Measurements from ENCODE around the gene MUTYH.

The MUTYH gene

DNA sequence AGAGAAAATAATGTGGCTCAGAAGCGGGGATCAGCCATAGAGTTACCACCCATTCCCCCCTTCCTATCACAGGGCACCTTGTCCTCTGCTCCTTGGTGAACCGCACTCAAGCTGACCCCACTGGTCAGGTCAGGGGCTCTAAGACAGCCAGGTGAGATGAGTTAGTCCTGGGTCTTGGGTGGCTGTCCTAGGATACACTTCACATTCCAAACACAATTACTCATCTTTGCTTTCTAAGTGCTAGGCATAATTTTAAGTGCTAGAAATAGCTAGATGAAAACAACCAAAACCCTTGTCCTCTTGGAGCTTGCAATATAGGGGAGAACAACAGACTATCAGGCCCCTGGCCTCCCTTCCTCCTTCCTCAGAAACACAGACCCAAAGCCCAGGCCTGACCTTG, 7.8 kb upstream of the MUTYH start:
- peaks cover 24% of the 10 kb centered on the region for H3K36me3 Mint-ChIP-seq (ENCODE audit: low read depth)
- no peak overlapping the region for H3K4me3 Mint-ChIP-seq
- peaks cover 13% of the 10 kb centered on the region for H3K4me1 Mint-ChIP-seq
- no peak overlapping the region for H3K27ac Mint-ChIP-seq
- H3K27me3 Mint-ChIP-seq (ENCODE audit: low read depth): peaks cover 4% of the 10 kb centered on the region
- H3K9me3 Mint-ChIP-seq: no peaks in the 10 kb centered on the region
- TF ChIP-seq, protein P1, sequence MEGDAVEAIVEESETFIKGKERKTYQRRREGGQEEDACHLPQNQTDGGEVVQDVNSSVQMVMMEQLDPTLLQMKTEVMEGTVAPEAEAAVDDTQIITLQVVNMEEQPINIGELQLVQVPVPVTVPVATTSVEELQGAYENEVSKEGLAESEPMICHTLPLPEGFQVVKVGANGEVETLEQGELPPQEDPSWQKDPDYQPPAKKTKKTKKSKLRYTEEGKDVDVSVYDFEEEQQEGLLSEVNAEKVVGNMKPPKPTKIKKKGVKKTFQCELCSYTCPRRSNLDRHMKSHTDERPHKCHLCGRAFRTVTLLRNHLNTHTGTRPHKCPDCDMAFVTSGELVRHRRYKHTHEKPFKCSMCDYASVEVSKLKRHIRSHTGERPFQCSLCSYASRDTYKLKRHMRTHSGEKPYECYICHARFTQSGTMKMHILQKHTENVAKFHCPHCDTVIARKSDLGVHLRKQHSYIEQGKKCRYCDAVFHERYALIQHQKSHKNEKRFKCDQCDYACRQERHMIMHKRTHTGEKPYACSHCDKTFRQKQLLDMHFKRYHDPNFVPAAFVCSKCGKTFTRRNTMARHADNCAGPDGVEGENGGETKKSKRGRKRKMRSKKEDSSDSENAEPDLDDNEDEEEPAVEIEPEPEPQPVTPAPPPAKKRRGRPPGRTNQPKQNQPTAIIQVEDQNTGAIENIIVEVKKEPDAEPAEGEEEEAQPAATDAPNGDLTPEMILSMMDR (IDR thresholded peaks at IDR 0.05; ENCODE audit: unreplicated experiment in 3 of 3): no peak

DNA sequence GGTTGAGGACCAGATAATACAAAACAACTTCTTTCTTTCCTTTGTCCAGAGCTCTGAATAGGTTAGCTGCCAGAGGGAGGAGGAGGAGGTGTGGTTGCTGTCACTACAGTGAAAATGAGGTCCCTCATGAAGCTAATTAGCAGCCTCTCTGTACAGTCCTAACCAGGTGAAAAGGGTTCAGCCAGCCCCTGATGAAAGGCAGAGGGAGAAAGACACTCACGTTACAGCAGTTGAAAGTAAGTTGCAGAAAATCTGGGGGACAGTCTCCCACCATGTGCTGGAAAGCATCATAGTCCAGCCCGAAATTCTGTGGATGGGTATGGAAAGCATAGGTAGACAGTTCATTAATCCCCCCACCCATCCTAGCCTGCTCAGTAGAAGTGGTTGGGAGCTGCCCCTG, 6.2 kb upstream of the MUTYH start:
- TF ChIP-seq, protein P1 (IDR thresholded peaks at IDR 0.05; ENCODE audit: unreplicated experiment in 3 of 3): no peak
- H3K9me3 Mint-ChIP-seq: no peaks in the 10 kb centered on the region
- H3K27ac Mint-ChIP-seq: no peak overlapping the region
- H3K4me1 Mint-ChIP-seq: peaks cover 19% of the 10 kb centered on the region
- H3K4me3 Mint-ChIP-seq: no peak overlapping the region
- H3K27me3 Mint-ChIP-seq (ENCODE audit: low read depth): peaks cover 4% of the 10 kb centered on the region
- H3K36me3 Mint-ChIP-seq (ENCODE audit: low read depth): peaks cover 35% of the 10 kb centered on the region

DNA sequence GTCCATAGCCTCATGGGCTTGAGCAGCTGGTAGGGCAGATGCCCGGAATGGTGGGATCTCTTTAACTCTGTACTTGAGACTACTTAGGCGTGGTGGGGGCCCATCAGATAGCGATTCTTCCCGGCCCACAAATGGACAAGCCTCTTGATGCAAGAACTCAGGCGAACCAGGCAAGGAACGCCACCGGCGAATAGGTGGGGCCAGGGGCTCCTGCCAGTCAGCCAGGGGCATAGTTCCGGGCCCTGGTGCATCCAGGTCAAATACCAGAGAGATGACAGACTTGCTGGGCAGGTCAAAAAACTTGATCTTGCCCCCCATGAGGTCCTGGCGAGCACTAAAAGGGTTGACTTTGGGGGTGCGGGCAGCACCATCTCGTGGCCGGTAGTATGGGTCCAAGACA, 4.8 kb upstream of the MUTYH start:
- TF ChIP-seq, protein P1 (IDR thresholded peaks at IDR 0.05; ENCODE audit: unreplicated experiment in 3 of 3): no peak

DNA sequence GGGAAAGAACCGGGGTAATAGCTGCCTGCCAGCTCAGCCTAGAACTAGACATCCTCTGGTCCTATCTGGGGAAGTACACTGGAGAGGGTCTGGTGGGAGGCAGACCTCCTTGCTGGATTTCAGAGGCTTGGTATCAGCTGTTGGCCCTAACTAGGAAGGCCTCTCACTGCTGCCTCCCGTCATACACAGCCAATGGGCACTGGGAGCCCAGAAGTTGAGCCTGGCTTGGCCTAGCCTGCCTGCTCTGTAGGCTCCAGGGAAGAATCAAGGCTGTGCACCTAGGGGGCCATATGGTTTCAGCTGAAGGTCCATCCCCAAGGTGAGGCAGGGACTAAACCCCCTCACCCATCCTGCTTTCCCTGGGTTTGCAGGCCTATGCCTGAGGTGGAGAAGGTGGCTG, 4.3 kb upstream of the MUTYH start:
- Mint-ChIP-seq H3K36me3 (ENCODE audit: low read depth) (peaks cover 40% of the 10 kb centered on the region), H3K9me3 (no peaks in the 10 kb centered on the region)
- TF ChIP-seq, protein P1 (IDR thresholded peaks at IDR 0.05; ENCODE audit: unreplicated experiment in 3 of 3): no peak

More for the DNA sequence above, 4.8 kb upstream of the MUTYH start:
- Mint-ChIP-seq H3K27me3 (ENCODE audit: low read depth) (peaks cover 4% of the 10 kb centered on the region), H3K9me3 (no peaks in the 10 kb centered on the region), H3K36me3 (ENCODE audit: low read depth) (peaks cover 40% of the 10 kb centered on the region), H3K4me3 (peak overlapping the region in 1 of 3 experiments; percentile 25), H3K27ac (no peak overlapping the region), H3K4me1 (peaks cover 25% of the 10 kb centered on the region)

DNA sequence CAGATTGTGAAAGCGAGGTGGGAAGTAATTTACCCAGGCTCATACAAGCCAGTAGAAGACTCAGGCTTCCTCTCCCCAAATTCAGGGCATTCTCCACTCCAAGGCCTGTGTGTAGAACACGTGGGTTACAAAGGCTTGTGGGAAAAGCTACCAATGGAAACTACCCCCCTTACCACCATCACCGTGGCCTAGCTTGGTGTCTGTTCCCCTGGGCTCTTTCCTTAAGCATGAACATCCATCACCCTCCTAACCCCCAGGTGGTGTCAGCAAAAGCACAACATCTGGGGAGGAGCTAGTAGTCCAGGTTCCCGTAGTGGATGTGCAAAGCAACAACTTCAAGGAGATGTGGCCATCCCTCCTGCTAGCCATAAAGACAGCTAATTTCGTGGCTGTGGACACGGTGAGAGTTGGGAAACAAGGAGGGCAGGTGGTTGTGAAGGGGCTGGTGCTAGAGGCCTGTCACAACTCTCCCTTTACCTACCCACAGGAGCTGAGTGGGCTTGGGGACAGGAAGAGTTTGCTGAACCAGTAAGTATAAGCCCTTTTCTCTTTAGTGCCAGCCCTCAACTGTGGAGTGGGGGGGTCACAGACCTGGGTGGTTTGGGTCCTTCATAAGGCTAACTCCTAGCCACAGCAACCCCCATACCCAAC, 701 bp upstream of the MUTYH start:
- H3K27me3 Mint-ChIP-seq (ENCODE audit: low read depth): no peaks in the 10 kb centered on the region
- H3K4me3 Mint-ChIP-seq: peak overlapping the region; percentile 92 to 98 (median 98)
- H3K36me3 Mint-ChIP-seq (ENCODE audit: low read depth): peaks cover 36% of the 10 kb centered on the region
- H3K4me1 Mint-ChIP-seq: peaks cover 25% of the 10 kb centered on the region
- TF ChIP-seq, protein P1 (IDR thresholded peaks at IDR 0.05; ENCODE audit: unreplicated experiment in 3 of 3): no peak
- H3K27ac Mint-ChIP-seq: peak overlapping the region; percentile 95 to 99 (median 98)
- no peaks in the 10 kb centered on the region for H3K9me3 Mint-ChIP-seq

More for the DNA sequence above, 4.3 kb upstream of the MUTYH start:
- Mint-ChIP-seq H3K27ac (no peak overlapping the region), H3K4me3 (no peak overlapping the region), H3K27me3 (ENCODE audit: low read depth) (peaks cover 4% of the 10 kb centered on the region), H3K4me1 (peaks cover 28% of the 10 kb centered on the region)
